Erythroblast (primary cell): ENCODE measurements around the gene TRPC6.

Experiments
- DNase-seq, 2 experiments: peaks; one replicate each; lab custom pipeline; 2025; lab: John Stamatoyannopoulos, UW
- GATA1 ChIP-seq: IDR thresholded peaks from 2 replicates; pipeline ENCODE4 v1.6.1; 2011; ENCODE audit warnings: low read depth, mild to moderate bottlenecking, control low read depth, low read length, moderate library complexity
- POLR2A ChIP-seq: IDR thresholded peaks from 2 replicates; pipeline ENCODE4 v1.6.1; 2011; ENCODE audit warnings: mild to moderate bottlenecking, low read length

The TRPC6 gene

GRCh38 chr11:101583251-101584128 lies at the start of gene TRPC6:
TRPC6 (minus strand) TSS chr11:101584007; CDS start chr11:101583503, 504 bp downstream.
- TF ChIP-seq POLR2A = no peak
- no peak for TF ChIP-seq GATA1
- no peak for DNase-seq

- no peak for TF ChIP-seq POLR2A
- no peak for TF ChIP-seq GATA1
- no peak for DNase-seq
Observed at GRCh38 chr11:101620026-101620425, 36.2 kb upstream of the TRPC6 start.

GRCh38 chr11:101618709-101619108 lies 34.9 kb upstream of the TRPC6 start:
- TF ChIP-seq POLR2A = no peak
- no peak for TF ChIP-seq GATA1

GRCh38 chr11:101617735-101618332 lies 34.0 kb upstream of the TRPC6 start:
- TF ChIP-seq GATA1 (no peak), POLR2A (no peak)
- DNase-seq = no peak

More at GRCh38 chr11:101618709-101619108, 34.9 kb upstream of the TRPC6 start:
- no peak for DNase-seq

- TF ChIP-seq POLR2A (no peak), GATA1 (no peak)
- DNase-seq = no peak
Observed at GRCh38 chr11:101612481-101612880, 28.7 kb upstream of the TRPC6 start.

GRCh38 chr11:101600924-101601323 lies 17.1 kb upstream of the TRPC6 start:
- TF ChIP-seq POLR2A (no peak), GATA1 (no peak)
- DNase-seq = no peak

GRCh38 chr11:101586965-101587364 lies 3.2 kb upstream of the TRPC6 start:
- no peak for TF ChIP-seq POLR2A
- no peak for DNase-seq

- DNase-seq = no peak
- TF ChIP-seq GATA1 (no peak), POLR2A (no peak)
Observed at GRCh38 chr11:101584655-101585054, 848 bp upstream of the TRPC6 start.

GRCh38 chr11:101584129-101584515 lies 315 bp upstream of the TRPC6 start:
- DNase-seq = no peak
- TF ChIP-seq GATA1 (no peak), POLR2A (no peak)

- DNase-seq = no peak
- TF ChIP-seq POLR2A (no peak), GATA1 (no peak)
Observed at GRCh38 chr11:101582989-101583250, 887 bp downstream of the TRPC6 start.

GRCh38 chr11:101582236-101582988 lies 1.4 kb downstream of the TRPC6 start:
- DNase-seq = no peak
- TF ChIP-seq POLR2A (no peak), GATA1 (no peak)

GRCh38 chr11:101577461-101577860 lies 6.3 kb downstream of the TRPC6 start:
- DNase-seq = no peak
- TF ChIP-seq GATA1 (no peak), POLR2A (no peak)

- TF ChIP-seq POLR2A (no peak), GATA1 (no peak)
- no peak for DNase-seq
Observed at GRCh38 chr11:101576456-101576855, 7.4 kb downstream of the TRPC6 start.

- TF ChIP-seq POLR2A (no peak), GATA1 (no peak)
- no peak for DNase-seq
Observed at GRCh38 chr11:101574886-101575285, 8.9 kb downstream of the TRPC6 start.

- DNase-seq = no peak
- TF ChIP-seq GATA1 (no peak), POLR2A (no peak)
Observed at GRCh38 chr11:101567071-101567470, 16.7 kb downstream of the TRPC6 start.
